ENCODE results near the gene APOBEC3G. TPM values are rescaled to one million over a fixed set of nuclear protein-coding genes. Genes with fewer than 3 reads are reported as not detected.
A peak's percentile ranks its signal among the peaks of the same experiment; 100 is the strongest.

APOBEC3G gene
- total RNA-seq, 4 donors from 2014 or later, result 7.1 to 11.6 (median 9.4) TPM; not detected in 1

- intact Hi-C loops (cut with DNase I; ENCODE audit: low total_unique reads), result loop anchor here (10.0 kb wide), 1 partner anchor 267 kb away; no protein-coding TSS in a partner anchor
- 81% methylated on average over 6 of the region's 6 CpGs; no CpG with 5 or more reads in 1 of the 2 donors for WGBS, 2 donors (ENCODE audit: low coverage in 1 of 2)
Observed at GRCh38 chr22:39132281-39132680, 55.2 kb downstream of the APOBEC3G start.

DNA sequence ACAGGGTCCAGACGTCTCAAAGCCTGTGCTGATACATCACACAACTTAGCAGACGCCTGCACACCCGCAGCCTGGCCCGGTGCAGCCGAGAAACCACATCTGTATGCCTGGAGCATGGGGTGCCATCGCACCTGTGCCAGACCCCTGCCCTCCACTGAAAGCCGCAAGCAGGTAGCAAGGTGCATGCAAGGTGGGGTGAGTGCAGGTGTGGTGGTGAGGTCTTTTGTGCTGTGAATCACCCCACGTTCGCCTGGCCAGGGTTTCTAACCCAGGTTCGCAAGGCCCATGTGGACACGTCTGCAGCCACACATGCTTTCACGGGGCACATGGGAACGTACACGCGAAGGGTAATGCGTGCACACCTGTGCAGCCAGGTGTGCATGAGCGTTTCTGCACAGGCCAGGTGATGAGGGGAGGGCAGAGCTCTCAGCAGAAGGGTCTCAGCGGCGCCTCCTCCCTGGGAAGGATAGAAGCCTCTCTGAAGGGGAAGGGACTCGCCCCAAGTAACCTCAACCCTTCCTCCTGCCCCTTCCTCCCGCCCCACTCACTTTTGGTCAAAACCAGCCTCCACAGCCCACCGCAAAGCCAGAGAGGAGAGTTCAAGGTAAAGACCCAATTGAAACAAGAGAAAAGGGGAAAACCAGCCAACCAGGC lies 55.9 kb downstream of the APOBEC3G start:
- peaks cover 9 to 29% (median 20%) of the 10 kb centered on the region in 4 donors for H3K4me1 ChIP-seq
- H3K27ac ChIP-seq, result no peak overlapping the region
- H3K36me3 ChIP-seq, result no peaks in the 10 kb centered on the region
- WGBS, 2 donors (ENCODE audit: low coverage in 1 of 2), result 93% methylated on average over 22 of the region's 22 CpGs; no CpG with 5 or more reads in 1 of the 2 donors
- no peaks in the 10 kb centered on the region for H3K9me3 ChIP-seq
- intact Hi-C loops (cut with DNase I; ENCODE audit: low total_unique reads) (loop anchor here (10.0 kb wide), 1 partner anchor 268 kb away; no protein-coding TSS in a partner anchor), in situ Hi-C loops (cut with MboI; ENCODE audit: low pct_ligation_motif_present in 1 of 4, low pct_unique_long_range_greater_than_20kb in 1 of 4, low sequenced_read_pairs in 3 of 4) (no loop called here)
- H3K27me3 ChIP-seq, result no peaks in the 10 kb centered on the region
- TF ChIP-seq, protein P1, sequence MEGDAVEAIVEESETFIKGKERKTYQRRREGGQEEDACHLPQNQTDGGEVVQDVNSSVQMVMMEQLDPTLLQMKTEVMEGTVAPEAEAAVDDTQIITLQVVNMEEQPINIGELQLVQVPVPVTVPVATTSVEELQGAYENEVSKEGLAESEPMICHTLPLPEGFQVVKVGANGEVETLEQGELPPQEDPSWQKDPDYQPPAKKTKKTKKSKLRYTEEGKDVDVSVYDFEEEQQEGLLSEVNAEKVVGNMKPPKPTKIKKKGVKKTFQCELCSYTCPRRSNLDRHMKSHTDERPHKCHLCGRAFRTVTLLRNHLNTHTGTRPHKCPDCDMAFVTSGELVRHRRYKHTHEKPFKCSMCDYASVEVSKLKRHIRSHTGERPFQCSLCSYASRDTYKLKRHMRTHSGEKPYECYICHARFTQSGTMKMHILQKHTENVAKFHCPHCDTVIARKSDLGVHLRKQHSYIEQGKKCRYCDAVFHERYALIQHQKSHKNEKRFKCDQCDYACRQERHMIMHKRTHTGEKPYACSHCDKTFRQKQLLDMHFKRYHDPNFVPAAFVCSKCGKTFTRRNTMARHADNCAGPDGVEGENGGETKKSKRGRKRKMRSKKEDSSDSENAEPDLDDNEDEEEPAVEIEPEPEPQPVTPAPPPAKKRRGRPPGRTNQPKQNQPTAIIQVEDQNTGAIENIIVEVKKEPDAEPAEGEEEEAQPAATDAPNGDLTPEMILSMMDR (IDR thresholded peaks at IDR 0.05), result no peak
- TF ChIP-seq EP300 (IDR thresholded peaks at IDR 0.05; ENCODE audit: low read depth) (no peak), POLR2A (IDR thresholded peaks at IDR 0.05) (no peak), POLR2AphosphoS5 (IDR thresholded peaks at IDR 0.05) (no peak)
- DNase-seq, result no peak
- H3K4me3 ChIP-seq, result no peak overlapping the region

More at GRCh38 chr22:39132281-39132680, 55.2 kb downstream of the APOBEC3G start:
- Histone ChIP-seq H3K4me3 (no peak overlapping the region), H3K27me3 (no peaks in the 10 kb centered on the region), H3K27ac (no peak overlapping the region), H3K9me3 (no peaks in the 10 kb centered on the region), H3K36me3 (no peaks in the 10 kb centered on the region), H3K4me1 (peaks cover 9 to 29% (median 20%) of the 10 kb centered on the region in 4 donors)
- DNase-seq, result no peak
- in situ Hi-C loops (cut with MboI; ENCODE audit: low pct_ligation_motif_present in 1 of 4, low pct_unique_long_range_greater_than_20kb in 1 of 4, low sequenced_read_pairs in 3 of 4), result no loop called here
- TF ChIP-seq EP300 (IDR thresholded peaks at IDR 0.05; ENCODE audit: low read depth) (no peak), POLR2A (IDR thresholded peaks at IDR 0.05) (no peak), POLR2AphosphoS5 (IDR thresholded peaks at IDR 0.05) (no peak)
- TF ChIP-seq, protein P1 (IDR thresholded peaks at IDR 0.05), result no peak

DNA sequence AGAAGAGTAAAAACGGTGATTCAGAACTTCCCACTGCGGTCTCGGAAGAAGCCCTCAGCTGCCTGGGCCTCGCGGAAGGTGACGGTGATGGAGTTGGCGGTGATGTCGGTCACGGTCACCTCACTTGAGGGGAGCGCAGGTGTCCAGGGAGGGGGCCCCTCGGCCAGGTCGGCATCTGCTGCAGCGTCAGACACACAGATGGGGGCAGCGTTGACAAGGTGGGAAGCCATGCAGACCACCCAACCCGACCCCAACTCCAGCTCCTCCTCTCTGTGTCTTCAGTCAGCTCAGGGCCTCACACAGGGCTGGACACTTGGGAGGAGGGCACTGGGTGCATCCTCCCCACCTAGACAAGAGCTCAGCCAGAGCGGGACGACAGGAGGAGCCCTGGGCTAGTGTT lies 56.8 kb downstream of the APOBEC3G start:
- no peak for DNase-seq
- H3K4me1 ChIP-seq, result peaks cover 9 to 26% (median 18%) of the 10 kb centered on the region in 4 donors
- H3K27ac ChIP-seq, result no peak overlapping the region
- 93 to 96% methylated on average over 10 to 17 of the region's 17 CpGs for WGBS, 2 donors (ENCODE audit: low coverage in 1 of 2)
- no peaks in the 10 kb centered on the region for H3K36me3 ChIP-seq
- TF ChIP-seq, protein P1 (IDR thresholded peaks at IDR 0.05), result no peak
- TF ChIP-seq EP300 (IDR thresholded peaks at IDR 0.05; ENCODE audit: low read depth) (no peak), POLR2A (IDR thresholded peaks at IDR 0.05) (no peak), POLR2AphosphoS5 (IDR thresholded peaks at IDR 0.05) (no peak)
- no peak overlapping the region for H3K4me3 ChIP-seq
- in situ Hi-C loops (cut with MboI; ENCODE audit: low pct_ligation_motif_present in 1 of 4, low pct_unique_long_range_greater_than_20kb in 1 of 4, low sequenced_read_pairs in 3 of 4), result no loop called here
- no peaks in the 10 kb centered on the region for H3K27me3 ChIP-seq
- intact Hi-C loops (cut with DNase I; ENCODE audit: low total_unique reads), result loop anchor here (10.0 kb wide), 1 partner anchor 269 kb away; no protein-coding TSS in a partner anchor
- no peaks in the 10 kb centered on the region for H3K9me3 ChIP-seq

DNA sequence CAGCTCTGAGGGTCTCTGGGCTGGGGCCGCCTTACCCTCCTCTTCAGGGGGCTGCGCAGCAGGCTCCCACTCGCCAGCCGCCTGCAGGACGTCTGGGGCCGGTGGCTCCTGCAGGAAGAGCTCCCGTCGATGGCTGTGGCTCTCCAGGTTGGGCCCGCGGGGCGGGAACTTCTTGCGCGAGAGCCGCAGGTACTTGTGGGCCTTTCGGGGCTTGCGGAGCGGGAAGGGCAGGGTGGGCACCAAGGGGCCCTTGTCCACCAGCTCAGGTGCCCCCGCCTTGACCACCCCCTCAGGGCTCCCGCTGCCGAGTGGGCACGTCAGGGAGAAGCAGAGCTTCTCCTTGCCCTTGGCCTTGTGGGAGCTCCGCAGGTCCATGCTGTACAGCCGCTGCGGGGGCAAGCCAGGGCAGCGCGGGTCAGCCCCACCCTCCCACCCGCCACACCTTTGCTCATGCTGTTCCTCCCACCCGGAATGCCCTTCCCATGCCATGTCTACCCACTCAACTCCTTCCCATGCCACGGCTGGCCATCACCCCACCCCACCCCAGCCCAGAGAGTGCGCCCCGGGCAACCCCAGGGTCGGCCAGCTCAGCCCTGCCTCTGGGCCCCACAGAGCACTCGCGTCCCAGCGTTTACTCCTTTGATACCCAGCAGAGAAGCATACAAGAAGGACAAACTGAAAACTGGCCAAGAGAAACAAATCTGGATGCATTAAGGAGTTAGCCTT lies 57.5 kb downstream of the APOBEC3G start:
- intact Hi-C loops (cut with DNase I; ENCODE audit: low total_unique reads), result loop anchor here (10.0 kb wide), 1 partner anchor 270 kb away; no protein-coding TSS in a partner anchor
- peak overlapping the region in 1 of 4 donors; percentile 10 for H3K27ac ChIP-seq
- no peaks in the 10 kb centered on the region for H3K9me3 ChIP-seq
- TF ChIP-seq, protein P1 (IDR thresholded peaks at IDR 0.05), result no peak
- peaks cover 9 to 21% (median 17%) of the 10 kb centered on the region in 4 donors for H3K4me1 ChIP-seq
- H3K4me3 ChIP-seq, result no peak overlapping the region
- no peaks in the 10 kb centered on the region for H3K36me3 ChIP-seq
- H3K27me3 ChIP-seq, result no peaks in the 10 kb centered on the region
- DNase-seq, result no peak
- WGBS, 2 donors (ENCODE audit: low coverage in 1 of 2), result 92% methylated on average over 30 of the region's 35 CpGs; no CpG with 5 or more reads in 1 of the 2 donors
- in situ Hi-C loops (cut with MboI; ENCODE audit: low pct_ligation_motif_present in 1 of 4, low pct_unique_long_range_greater_than_20kb in 1 of 4, low sequenced_read_pairs in 3 of 4), result no loop called here
